Activated B cell treated with CpG ODN at 0.5 μM for 24 hours (primary cell): ENCODE data around the gene PRKAG2. TPM values are rescaled to one million over a fixed set of nuclear protein-coding genes. Genes with fewer than 3 reads are reported as not detected.

ENCODE experiments used
- ATAC-seq: fragments of 200-7000 bp; cut with Tn5 transposase; one replicate; pipeline ENCODE4 v1.10.0; 2021; ENCODE audit warnings: low read depth, mild to moderate bottlenecking, moderate library complexity
- CTCF ChIA-PET: fragments of 350-600 bp; sonication (Branson Sonifier 250); formaldehyde crosslinking; loops from one replicate; lab custom pipeline; 2021; ENCODE audit warnings: antibody characterized with exemption; lab: Charles Lee
- POLR2A ChIA-PET: fragments of 350-600 bp; sonication (Branson Sonifier 250); formaldehyde crosslinking; loops from one replicate; lab custom pipeline; 2021; ENCODE audit warnings: antibody characterized with exemption; lab: Charles Lee
- DNase-seq: peaks from one replicate; pipeline ENCODE4 v3.0.0; 2022
- H3K27ac Mint-ChIP-seq: one replicate; pipeline ENCODE4 v1.8.0; 2020; ENCODE audit warnings: mixed read lengths
- H3K27me3 Mint-ChIP-seq: one replicate; pipeline ENCODE4 v1.8.0; 2021; ENCODE audit warnings: mixed read lengths
- H3K36me3 Mint-ChIP-seq: one replicate; pipeline ENCODE4 v1.8.0; 2021; ENCODE audit warnings: low read depth, mixed read lengths
- H3K4me1 Mint-ChIP-seq: one replicate; pipeline ENCODE4 v1.8.0; 2021; ENCODE audit warnings: mixed read lengths
- H3K4me3 Mint-ChIP-seq: one replicate; pipeline ENCODE4 v1.8.0; 2020; ENCODE audit warnings: mild to moderate bottlenecking, mixed read lengths
- H3K9me3 Mint-ChIP-seq: one replicate; pipeline ENCODE4 v1.8.0; 2020; ENCODE audit warnings: mixed read lengths
- CTCF ChIP-seq: fragments of 200-600 bp; IDR thresholded peaks from one replicate; pipeline ENCODE4 v1.8.0; 2022; ENCODE audit warnings: antibody characterized with exemption, mild to moderate bottlenecking
- intact Hi-C: fragments of 100-400 bp; cut with micrococcal nuclease; formaldehyde crosslinking; loops from one replicate; pipeline ENCODE4 v1.15.1; 2024
- total RNA-seq: library from RNA; stranded (reverse); gene quantifications from 2 replicates; pipeline ENCODE4 v1.2.3, GENCODE V29; 2022

The PRKAG2 gene
- total RNA-seq, 1 donor from 2014 or later = 19.7 TPM

GRCh38 chr7:151872531-151873401 lies 4.1 kb downstream of the PRKAG2 start:
- no peak overlapping the region for H3K27ac Mint-ChIP-seq
- H3K27me3 Mint-ChIP-seq = no peaks in the 10 kb centered on the region
- H3K4me1 Mint-ChIP-seq = peaks cover 33% of the 10 kb centered on the region
- peaks cover 3% of the 10 kb centered on the region for H3K36me3 Mint-ChIP-seq
- intact Hi-C loops = loop anchor here (10.0 kb wide), 1 partner anchor 788 kb away; the partner anchor contains the start of genes AGAP3, FASTK and TMUB1
- no peaks in the 10 kb centered on the region for H3K9me3 Mint-ChIP-seq
- ChIA-PET CTCF (no interaction called here), POLR2A (interaction anchor here (0.5 kb wide), 1 partner anchor 85 kb away, joined by 3 read pairs; no protein-coding TSS in a partner anchor)
- ATAC-seq (no peak), DNase-seq (no peak)
- no peak overlapping the region for H3K4me3 Mint-ChIP-seq
- no peak for TF ChIP-seq CTCF

GRCh38 chr7:151871904-151872303 lies 5.0 kb downstream of the PRKAG2 start:
- ChIA-PET CTCF (no interaction called here), POLR2A (no interaction called here)
- no peak overlapping the region for H3K27ac Mint-ChIP-seq
- H3K9me3 Mint-ChIP-seq = no peaks in the 10 kb centered on the region
- TF ChIP-seq CTCF = no peak
- H3K27me3 Mint-ChIP-seq = no peaks in the 10 kb centered on the region
- intact Hi-C loops = loop anchor here (10.0 kb wide), 1 partner anchor 787 kb away; the partner anchor contains the start of genes AGAP3, FASTK and TMUB1
- DNase-seq (no peak), ATAC-seq (no peak)
- H3K4me3 Mint-ChIP-seq = no peak overlapping the region
- peaks cover 33% of the 10 kb centered on the region for H3K4me1 Mint-ChIP-seq
- peaks cover 7% of the 10 kb centered on the region for H3K36me3 Mint-ChIP-seq

GRCh38 chr7:151871189-151871735 lies 5.7 kb downstream of the PRKAG2 start:
- H3K4me1 Mint-ChIP-seq = peaks cover 31% of the 10 kb centered on the region
- no peaks in the 10 kb centered on the region for H3K9me3 Mint-ChIP-seq
- ATAC-seq = no peak
- no peak for TF ChIP-seq CTCF
- no peak overlapping the region for H3K27ac Mint-ChIP-seq
- DNase-seq = no peak
- CTCF ChIA-PET = interaction anchor here (1.1 kb wide), 1 partner anchor 88 kb away, joined by 3 read pairs; no protein-coding TSS in a partner anchor
- no peak overlapping the region for H3K4me3 Mint-ChIP-seq
- POLR2A ChIA-PET = no interaction called here
- no peaks in the 10 kb centered on the region for H3K27me3 Mint-ChIP-seq
- peaks cover 4% of the 10 kb centered on the region for H3K36me3 Mint-ChIP-seq
- intact Hi-C loops = loop anchor here (10.0 kb wide), 1 partner anchor 786 kb away; the partner anchor contains the start of genes AGAP3, FASTK and TMUB1

- ChIA-PET CTCF (interaction anchor here (1.1 kb wide), 1 partner anchor 87 kb away, joined by 3 read pairs; no protein-coding TSS in a partner anchor), POLR2A (interaction anchor here (0.8 kb wide), 1 partner anchor 279 kb away, joined by 3 read pairs; no protein-coding TSS in a partner anchor)
- H3K9me3 Mint-ChIP-seq = no peaks in the 10 kb centered on the region
- peaks cover 4% of the 10 kb centered on the region for H3K36me3 Mint-ChIP-seq
- TF ChIP-seq CTCF = no peak
- H3K27me3 Mint-ChIP-seq = no peaks in the 10 kb centered on the region
- intact Hi-C loops = loop anchor here (10.0 kb wide), 1 partner anchor 785 kb away; the partner anchor contains the start of genes AGAP3, FASTK and TMUB1
- DNase-seq = no peak
- no peak overlapping the region for H3K4me3 Mint-ChIP-seq
- H3K27ac Mint-ChIP-seq = no peak overlapping the region
- ATAC-seq = no peak
- peaks cover 33% of the 10 kb centered on the region for H3K4me1 Mint-ChIP-seq
These were observed 6.7 kb downstream of the PRKAG2 start for GRCh38 chr7:151869968-151870918.
